NOMO-1 treated with DMSO at 0.1 percent for 48 hours (cell line): ENCODE results near the gene RAI14.
"Not testable (repeated sequence)": the region's sequence is repeated elsewhere in the genome, so short reads cannot be mapped to it uniquely, and the experiment has no call there.

Source experiments
- DNase-seq: peaks from one replicate; lab custom pipeline; 2025; ENCODE audit not compliant: unreplicated experiment; lab: John Stamatoyannopoulos, UW

Gene RAI14

DNA sequence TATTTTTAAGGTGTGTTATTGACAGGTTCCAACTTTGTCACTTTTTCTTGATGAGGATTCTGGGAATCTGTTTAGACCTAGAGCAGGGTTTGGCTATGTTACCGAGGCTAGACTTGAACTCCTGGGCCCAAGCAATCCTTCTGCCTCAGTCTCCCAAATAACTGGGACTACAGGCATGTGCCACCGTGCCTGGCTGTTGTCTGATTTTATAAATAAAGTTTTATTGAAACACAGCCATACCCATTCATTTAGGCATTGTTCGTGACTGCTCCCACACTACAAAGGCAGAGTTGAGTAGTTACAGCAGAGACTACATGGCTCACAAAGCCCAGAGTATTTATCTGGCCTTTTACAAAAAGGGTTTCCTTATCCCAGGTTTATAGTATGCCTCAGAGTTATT lies 102.4 kb downstream of the RAI14 start:
- no peak for DNase-seq

DNA sequence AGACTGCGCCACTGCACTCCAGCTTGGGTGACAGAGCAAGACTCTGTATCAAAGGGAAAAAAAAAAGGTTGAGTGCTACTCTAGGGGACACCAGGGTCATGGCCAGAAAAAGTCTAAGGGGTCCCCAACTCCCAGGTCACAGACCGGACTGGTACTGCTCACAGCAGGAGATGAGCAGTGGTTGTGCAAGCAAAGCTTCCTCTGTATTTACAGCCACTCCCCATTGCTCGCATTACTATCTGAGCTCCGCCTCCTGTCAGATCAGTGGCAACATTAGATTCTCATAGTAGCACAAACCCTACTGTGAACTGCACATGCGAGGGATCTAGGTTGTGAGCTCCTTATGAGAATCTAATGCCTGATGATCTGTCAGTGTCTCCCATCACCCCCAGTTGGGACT lies 103.1 kb downstream of the RAI14 start:
- DNase-seq, result peak; percentile 34

DNA sequence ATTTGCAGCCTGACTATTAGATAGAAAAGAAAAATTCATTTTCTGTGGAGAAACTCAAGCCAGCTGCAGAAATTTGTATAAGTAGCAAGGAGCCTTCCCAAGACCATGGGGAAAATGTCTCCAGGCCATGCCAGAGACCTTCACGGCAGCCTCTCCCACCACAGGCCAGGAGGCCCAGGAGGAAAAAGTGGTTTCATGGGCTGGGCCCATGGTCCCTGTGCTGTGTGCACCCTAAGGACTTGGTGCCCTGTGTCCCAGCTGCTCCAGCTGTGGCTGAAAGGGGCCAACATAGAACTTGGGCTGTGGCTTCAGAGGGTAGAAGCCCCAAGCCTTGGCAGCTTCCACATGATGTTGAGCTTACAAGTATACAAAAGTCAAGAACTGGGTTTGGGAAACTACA lies 109.5 kb downstream of the RAI14 start:
- no peak for DNase-seq

DNA sequence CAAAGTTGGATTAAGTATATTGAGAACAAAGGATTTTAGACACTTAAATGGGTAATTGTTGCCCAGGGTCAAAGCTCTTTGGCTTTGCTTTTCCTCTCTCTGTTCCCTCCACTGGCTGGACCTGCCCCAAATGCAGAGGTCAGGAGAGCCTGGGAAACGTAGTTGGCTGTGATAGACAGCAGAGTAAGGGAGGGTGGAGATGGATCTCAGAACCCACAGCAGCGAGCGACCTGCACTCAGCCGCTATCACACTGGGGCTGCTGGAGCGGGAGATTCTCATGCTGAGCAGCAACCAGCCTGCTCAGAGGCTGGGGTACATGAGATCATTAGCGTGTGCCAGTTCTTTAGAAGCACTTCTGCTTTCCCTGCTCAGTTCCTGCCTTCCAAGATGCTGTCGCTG lies 111.1 kb downstream of the RAI14 start:
- no peak for DNase-seq

DNA sequence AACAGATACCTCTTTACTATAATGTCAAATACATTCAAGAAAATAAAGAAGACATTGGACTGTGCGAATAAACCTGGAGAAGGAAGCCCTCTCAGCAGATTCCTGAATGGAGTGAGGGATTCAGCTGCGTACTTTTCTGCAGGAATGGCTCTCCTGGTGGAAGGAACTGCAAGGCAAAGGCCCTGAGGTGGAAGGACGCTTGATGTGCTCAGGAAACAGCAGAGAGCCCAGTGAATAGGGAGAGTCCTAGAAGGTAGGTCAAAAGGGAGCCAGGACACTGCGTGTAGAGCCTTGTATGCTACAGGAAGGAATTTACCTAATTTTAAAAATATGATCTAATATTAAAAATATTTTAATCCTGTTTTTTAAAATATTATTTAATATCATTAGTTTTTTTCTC lies 114.4 kb downstream of the RAI14 start:
- no peak for DNase-seq

DNA sequence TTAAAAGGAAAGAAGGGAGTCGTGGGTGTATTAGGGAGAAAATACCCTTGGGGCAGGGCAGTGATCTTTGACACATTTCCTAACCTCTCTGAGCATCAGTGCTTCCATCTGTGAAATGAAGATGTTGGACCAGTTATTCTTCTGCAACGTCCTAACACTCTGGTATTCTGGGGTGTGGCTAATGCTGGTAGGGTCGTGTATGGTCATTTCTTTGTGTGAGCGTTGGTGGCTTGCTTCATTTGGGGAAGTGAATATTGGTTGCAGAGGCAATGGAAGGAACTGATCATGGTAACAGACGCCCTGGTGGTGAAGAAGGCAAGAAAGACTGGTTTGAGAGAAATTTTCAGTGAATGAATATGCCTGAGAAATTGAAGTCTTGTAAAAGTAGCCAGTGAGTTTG lies 114.9 kb downstream of the RAI14 start:
- peak; percentile 98 for DNase-seq

DNA sequence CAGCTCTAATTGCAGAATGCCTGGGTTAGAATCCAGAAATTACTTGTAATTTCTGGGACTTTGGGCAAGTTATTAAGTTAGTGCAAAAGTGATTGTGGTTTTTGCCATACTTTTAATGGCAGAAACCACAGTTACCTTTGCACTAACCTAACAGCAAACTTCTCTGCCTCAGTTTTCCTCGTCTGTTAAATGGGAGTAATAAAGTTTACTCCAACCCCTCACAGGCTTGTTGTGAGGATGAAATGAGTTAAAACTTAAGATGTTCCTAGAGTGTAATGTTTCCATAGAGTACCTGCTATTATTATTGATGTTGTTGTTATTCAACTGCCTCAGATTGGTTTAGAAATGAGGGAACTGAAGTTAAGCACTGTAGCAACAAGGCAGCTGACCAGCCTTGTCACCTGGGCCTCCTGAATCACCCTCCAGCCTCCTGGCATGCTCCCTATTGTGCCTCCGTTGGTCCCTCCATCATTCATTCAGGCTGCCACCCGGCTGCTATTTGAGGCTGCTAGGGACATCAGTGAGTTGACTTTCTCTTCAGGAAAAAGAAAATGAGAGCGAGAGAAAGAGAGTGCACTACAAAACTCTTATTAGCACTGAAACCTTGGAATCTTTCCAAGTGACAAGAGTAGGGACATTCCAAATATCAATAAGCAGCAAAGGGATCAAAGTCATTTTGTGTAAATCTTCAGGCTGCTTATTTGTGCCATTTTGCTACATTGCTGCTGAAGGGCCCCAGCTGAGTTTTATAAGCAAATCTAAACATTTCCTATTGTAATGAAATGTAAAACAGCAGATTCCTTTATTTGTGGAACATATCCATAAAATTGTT lies 116.4 kb downstream of the RAI14 start:
- DNase-seq, result no peak

DNA sequence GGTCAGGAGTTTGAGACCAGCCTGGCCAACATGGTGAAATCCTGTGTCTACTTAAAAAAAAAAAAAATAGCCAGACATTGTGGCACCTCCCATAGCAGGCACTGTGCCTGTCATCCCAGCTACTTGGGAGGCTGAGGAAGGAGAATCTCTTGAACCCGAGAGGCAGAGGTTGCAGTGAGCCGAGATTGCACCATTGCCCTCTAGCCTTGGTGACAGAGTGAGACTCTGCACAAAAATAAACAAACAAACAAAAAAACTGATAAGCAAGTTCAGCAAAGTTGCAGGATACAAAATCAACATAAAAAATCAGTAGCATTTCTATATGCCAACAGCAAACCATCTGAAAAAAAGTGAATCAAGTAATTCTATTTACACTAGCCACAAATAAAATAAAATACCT lies 118.0 kb downstream of the RAI14 start:
- DNase-seq, result no peak

DNA sequence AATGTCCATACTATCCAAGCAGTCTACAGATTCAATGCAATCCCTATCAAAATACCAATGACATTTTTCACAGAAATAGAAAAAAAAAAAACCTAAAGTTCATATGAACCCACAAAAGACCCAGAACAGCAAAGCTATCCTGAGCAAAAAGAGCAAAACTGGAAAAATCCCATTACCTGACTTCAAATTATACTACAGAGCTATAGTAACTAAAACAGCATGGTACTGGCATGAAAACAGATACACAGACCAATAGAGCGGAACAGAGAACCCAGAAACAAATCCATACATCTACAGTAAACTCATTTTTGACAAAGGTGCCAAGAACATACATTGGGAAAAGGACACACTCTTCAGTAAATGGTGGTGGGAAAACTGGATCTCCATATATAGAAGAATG lies 118.5 kb downstream of the RAI14 start:
- DNase-seq, result not testable (repeated sequence)

DNA sequence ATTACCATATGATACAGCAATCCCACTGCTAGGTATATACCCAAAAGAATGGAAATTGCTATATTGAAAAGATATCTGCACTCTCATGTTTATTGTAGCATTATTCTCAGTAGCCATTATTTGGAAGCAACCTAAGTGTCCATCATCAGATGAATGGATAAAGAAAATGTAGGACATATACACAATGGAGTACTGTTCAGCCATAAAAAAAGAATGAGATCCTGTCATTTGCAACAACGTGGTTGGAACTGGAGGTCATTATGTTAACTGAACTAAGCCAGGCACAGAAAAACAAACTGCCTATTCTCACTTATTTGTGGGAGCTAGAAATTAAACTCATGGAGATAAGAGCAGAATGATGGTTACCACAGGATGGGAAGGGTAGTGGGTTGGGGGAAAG lies 119.8 kb downstream of the RAI14 start:
- no peak for DNase-seq

DNA sequence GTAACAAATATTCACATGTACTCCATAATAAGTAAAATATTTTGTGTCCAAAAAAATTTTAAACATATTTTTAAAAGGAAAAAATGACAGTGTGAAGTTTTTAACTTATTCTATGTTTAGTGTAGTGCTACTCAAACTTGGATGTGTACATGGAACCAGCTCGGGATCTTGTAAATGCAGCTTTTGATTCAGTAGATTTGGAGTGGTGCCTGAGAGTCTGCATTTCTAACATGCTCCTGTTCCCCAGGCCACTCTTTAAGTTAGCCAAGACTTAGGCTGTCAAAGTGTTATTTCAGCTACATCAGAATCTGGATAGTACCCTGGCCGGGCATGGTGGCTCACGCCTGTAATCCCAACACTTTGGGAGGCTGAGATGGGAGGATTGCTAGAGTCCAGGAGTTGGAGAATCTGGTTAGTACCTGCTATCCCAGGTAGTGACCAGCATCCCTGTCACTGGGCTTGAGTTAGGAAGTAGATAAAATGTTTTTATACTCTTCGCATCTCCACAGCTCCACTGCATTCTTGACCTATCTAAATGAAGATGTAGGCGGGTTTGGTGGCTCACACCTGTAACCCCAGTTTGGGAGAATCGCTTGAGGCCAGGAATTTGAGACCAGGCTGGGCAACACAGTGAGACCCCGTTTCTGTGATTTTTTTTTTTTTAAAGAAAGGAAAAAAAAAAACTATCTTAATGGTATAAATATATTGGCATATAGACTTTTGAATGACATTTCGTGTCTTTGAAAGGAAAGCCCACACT lies 122.1 kb downstream of the RAI14 start:
- no peak for DNase-seq

DNA sequence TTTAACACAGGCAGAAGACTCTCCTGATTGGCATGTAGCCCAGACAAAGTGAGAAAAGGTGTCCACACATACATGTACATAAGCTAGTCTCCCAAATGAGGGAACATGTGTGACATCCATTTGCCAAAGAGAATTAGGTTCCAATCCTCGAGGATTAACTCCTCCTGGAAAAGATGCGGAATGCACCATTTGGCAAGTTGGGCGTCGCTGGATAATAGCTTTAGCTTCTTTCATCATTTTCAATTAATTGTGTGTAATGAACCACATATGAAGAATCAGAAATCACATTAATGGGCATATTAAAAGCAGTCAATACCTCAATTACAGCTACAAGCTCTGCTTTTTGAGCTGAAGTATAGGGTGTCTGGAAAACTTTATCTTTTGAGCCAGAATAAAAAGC lies 127.8 kb downstream of the RAI14 start:
- DNase-seq, result not testable (repeated sequence)

DNA sequence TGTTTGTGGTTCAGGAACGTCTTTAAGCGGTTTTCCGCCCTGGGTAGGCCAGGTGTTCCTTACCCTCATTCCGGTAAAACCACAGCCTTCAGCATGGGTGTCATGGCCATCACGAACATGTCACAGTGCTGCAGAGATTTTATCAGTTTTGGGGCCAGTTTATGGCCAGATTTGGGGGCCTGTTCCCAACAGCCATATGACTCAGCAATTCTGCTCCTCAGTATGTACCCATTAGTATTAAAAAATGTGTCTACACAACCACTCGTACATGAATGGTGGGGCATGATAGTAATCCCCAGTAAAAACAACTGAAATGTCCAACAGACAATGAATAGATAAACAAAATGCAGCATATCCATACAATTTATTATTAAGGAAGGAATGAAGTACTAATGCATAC lies 130.9 kb downstream of the RAI14 start:
- DNase-seq, result no peak

DNA sequence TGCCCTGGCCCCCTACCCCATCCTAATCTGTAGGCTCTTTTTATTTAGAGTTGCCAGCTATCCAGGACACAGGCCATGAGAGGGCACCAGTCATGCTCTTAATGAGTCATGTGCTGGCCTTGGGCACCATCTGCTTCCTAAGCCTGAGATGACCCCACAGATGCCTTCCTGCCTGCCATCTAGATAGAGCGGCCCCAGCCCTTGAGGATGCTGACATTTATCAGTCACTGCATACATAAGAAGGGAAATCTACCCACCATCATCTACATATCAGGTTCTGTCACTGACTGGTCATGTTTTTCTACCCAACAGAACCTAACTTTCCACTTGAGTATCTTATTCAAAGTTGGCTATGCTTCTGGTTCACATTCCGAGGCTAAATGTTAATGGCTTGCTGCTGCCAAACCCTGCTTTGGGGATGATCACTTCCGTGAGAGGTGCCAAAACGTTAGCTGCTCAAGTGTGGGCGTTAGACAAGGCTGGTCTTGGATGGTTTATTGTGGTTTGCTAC lies 132.9 kb downstream of the RAI14 start:
- no peak for DNase-seq

DNA sequence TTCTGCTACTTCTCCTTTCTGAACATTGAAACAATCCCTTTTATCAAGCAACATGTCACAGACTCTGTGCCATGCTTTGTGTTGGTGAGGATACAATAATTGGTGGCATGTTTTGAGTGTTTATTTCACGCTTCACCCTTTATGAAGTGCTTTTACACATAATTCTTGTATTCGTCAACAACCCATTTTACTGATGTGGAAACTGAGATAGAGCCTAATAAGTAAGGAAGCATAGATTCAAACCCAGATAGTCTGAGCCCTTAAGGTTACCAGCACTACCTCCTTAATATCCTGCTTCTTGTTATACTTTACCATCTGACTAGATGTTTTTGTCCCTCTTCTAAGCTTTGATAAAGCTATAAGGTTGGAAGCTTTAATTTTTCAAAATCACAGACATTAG lies 133.5 kb downstream of the RAI14 start:
- no peak for DNase-seq

DNA sequence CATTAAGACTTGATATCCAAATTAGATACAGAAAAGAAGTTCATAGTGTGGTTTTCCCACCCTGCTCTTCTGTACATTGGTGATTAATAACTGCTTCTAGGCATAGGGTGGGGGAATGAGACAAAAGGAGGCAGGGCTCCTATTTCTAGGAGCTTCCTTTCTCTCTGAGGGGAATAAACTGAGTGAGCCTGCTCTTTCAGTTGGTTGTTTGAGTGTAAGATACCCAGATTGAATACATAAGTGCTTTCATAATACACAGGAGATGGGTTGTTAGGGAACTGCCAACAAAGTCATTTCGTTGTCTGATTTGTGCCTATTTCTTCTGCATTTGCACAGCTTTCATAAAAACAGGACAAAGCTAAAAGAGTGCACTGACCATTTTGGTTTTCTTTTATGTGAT lies 133.9 kb downstream of the RAI14 start:
- DNase-seq, result peak; percentile 13

DNA sequence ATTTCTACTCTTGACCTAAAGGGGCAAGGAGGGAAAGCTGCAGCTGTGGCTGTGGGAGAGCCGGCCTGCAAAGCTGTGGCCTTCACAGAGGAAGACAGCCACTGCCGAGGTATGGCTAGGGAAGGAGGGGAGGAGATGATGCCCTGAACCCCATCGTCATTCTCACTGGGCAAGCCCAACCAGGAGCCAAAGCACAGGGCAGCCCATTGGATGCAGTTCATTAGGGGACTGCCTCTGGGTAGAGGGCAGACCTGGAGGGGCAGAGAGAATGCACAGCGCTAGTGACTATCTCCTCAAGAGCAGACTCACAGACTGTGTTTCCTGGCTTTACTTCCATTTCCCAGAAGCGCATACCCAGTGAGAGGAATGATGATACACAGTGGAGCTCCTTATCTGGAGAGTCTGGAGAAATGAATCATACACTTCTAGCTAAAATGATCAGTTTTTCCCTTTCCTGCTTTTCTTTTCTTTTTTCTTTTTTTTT lies 135.7 kb downstream of the RAI14 start:
- no peak for DNase-seq

DNA sequence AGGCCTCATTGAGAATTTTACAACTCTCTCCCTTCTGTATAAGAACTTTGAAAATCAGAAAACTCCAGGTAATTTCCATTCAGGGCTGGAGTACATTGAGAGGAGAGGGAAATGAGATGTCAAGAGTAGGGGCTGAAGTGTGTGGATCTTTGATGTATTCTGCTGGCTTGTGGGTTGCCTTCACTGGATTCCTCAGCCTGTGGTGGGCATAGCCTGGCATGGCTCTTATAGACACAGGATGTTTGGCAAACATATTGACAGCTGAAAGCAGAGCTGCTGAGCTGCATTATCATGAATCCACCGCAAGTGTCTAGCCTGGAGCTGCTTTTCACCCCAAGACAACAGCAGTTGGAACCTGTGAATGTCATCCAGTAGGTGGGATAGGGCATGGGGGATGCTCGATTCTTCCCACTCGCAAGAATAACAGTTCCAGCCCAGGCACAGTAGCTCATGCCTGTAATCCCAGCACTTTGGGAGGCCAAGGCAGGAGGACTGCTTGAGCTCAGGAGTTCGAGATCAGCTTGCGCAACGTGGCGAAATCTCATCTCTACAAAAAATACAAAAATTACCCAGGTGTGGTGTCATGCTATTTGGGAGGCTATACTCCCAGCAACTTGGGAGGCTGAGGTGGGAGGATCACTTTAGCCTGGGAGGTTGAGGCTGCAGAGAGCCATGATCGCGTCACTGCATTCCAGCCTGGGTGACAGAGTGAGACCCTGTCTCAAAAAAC lies 146.9 kb downstream of the RAI14 start:
- no peak for DNase-seq

DNA sequence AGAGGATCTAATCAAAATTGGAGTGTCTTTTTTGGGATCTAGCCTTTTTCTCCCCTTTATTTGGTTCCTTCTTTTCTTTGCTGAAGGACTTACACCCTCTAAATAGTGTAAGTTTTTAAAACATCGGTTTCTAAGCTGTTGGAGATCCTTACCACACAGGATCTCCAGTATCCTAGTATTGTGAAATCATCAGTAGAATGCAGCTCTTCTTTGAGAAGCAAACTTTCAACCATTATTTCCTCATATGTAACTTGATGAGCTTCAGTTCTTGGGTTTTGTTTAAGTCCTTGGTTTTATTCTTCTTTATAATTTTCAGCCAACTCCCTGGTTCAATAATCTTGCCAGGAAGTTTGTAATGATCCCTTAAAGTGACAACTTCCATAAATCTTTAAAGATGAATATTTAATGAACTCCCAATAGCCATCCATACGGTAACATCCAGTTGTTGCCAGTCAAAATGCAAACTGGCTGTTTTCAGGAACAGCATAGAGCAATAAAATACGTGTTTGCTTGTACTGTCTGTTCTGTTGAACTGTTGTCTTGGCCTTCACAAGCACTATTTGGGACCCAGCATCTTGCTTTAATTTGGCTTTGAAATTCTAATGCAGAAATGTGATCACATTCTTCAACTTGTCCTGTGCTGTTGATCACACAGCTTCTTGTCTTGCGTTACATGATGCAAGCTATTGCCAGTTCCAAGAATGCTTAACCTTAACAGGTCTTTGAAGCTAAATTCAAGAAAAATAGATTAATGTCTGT lies 148.0 kb downstream of the RAI14 start:
- DNase-seq, result peak; percentile 62

DNA sequence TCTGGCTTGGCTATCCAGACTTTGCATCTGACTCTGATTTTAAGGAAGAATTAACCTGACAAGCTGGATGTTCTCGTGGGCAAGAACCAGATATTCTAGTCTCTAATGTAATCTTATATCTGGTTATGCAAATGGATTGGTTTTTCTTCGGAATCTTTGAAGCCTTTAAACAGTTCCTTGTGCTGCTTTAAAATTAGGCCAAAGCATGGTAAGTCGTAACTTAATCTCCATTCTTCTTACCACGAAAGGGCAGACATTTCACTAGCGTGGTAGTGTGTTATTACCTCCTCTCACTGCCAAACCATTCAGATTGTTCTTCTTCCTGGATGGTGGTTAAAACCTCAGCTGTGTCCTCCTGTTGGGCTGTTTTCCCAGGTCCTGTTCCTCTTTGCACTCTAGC lies 148.8 kb downstream of the RAI14 start:
- DNase-seq, result no peak

DNA sequence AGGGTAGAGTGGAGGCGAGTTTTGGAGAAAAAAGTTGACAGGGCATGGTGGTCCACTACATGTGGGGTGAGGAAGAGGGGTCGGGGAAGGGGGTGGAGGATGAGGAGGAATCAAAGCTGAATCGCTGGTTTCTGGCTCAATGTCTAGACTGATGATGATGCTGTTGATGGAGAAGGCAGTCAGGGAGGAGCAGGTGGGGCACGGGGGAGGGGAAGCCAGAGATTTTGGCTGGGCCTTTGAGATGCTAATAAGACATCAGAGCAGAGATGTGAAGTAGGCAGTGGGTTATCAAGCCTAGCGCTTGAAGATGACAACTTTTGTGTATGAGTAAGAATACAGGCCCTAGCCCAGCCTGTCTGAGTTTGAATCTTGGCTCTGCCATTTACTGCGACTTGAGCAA lies 150.4 kb downstream of the RAI14 start:
- no peak for DNase-seq
